Neural crest cell (in vitro differentiated cells): Measurements from ENCODE around the gene ULK4. TPM values are rescaled to one million over a fixed set of nuclear protein-coding genes. Genes with fewer than 3 reads are reported as not detected.
"Not testable (repeated sequence)": the region's sequence is repeated elsewhere in the genome, so short reads cannot be mapped to it uniquely, and the experiment has no call there.

Source experiments
- DNase-seq: peaks from one replicate; pipeline ENCODE4 v3.0.0; 2021; ENCODE audit warnings: low read depth, mixed read lengths, low spot score
- H3K27ac Mint-ChIP-seq: one replicate; pipeline ENCODE4 v1.8.0; 2021; ENCODE audit warnings: mild to moderate bottlenecking, mixed read lengths; ENCODE audit not compliant: unreplicated experiment
- H3K27me3 Mint-ChIP-seq: 2 replicates; pipeline ENCODE4 v1.8.0; 2021; ENCODE audit warnings: low read depth, mild to moderate bottlenecking, mixed read lengths
- H3K36me3 Mint-ChIP-seq: 2 replicates; pipeline ENCODE4 v1.8.0; 2021; ENCODE audit warnings: low read depth, mild to moderate bottlenecking, mixed read lengths
- H3K4me1 Mint-ChIP-seq: 2 replicates; pipeline ENCODE4 v1.8.0; 2021; ENCODE audit warnings: mixed read lengths
- H3K4me3 Mint-ChIP-seq: one replicate; pipeline ENCODE4 v1.8.0; 2021; ENCODE audit warnings: mild to moderate bottlenecking, mixed read lengths
- H3K9me3 Mint-ChIP-seq: 2 replicates; pipeline ENCODE4 v1.8.0; 2021; ENCODE audit warnings: mixed read lengths
- CTCF ChIP-seq: fragments of 200-600 bp; sonication (generic); conservative IDR thresholded peaks from 2 replicates; pipeline ENCODE4 v1.5.0; 2021; ENCODE audit warnings: antibody characterized with exemption, mild to moderate bottlenecking
- total RNA-seq: library from RNA; stranded (reverse); gene quantifications from 2 replicates; pipeline ENCODE4 v1.2.1, GENCODE V29; 2021

The ULK4 gene
- total RNA-seq, 1 donor from 2014 or later, result 10.2 TPM

- no peak for TF ChIP-seq CTCF
- Mint-ChIP-seq H3K36me3 (no peaks in the 10 kb centered on the region), H3K27ac (no peak overlapping the region), H3K9me3 (no peaks in the 10 kb centered on the region), H3K4me3 (no peak overlapping the region), H3K4me1 (peaks cover 5% of the 10 kb centered on the region), H3K27me3 (no peaks in the 10 kb centered on the region)
- DNase-seq, result no peak
Measured at GRCh38 chr3:41573591-41573990, 388.3 kb downstream of the ULK4 start.

GRCh38 chr3:41572092-41572491, 389.8 kb downstream of the ULK4 start:
- H3K27ac Mint-ChIP-seq, result no peak overlapping the region
- H3K27me3 Mint-ChIP-seq, result no peaks in the 10 kb centered on the region
- H3K4me1 Mint-ChIP-seq, result peaks cover 5% of the 10 kb centered on the region
- H3K36me3 Mint-ChIP-seq, result no peaks in the 10 kb centered on the region
- no peaks in the 10 kb centered on the region for H3K9me3 Mint-ChIP-seq
- H3K4me3 Mint-ChIP-seq, result no peak overlapping the region
- no peak for TF ChIP-seq CTCF
- DNase-seq, result no peak

- no peak overlapping the region for H3K27ac Mint-ChIP-seq
- H3K4me3 Mint-ChIP-seq, result no peak overlapping the region
- H3K36me3 Mint-ChIP-seq, result no peaks in the 10 kb centered on the region
- H3K4me1 Mint-ChIP-seq, result peaks cover under 1% of the 10 kb centered on the region
- no peak for DNase-seq
- no peaks in the 10 kb centered on the region for H3K27me3 Mint-ChIP-seq
- TF ChIP-seq CTCF, result no peak
- no peaks in the 10 kb centered on the region for H3K9me3 Mint-ChIP-seq
Measured at GRCh38 chr3:41569632-41570305, 392.1 kb downstream of the ULK4 start.

GRCh38 chr3:41565948-41566514, 395.9 kb downstream of the ULK4 start:
- Mint-ChIP-seq H3K27me3 (no peaks in the 10 kb centered on the region), H3K27ac (no peak overlapping the region), H3K4me3 (no peak overlapping the region), H3K4me1 (no peaks in the 10 kb centered on the region), H3K9me3 (no peaks in the 10 kb centered on the region), H3K36me3 (peaks cover 9% of the 10 kb centered on the region)
- DNase-seq, result no peak
- no peak for TF ChIP-seq CTCF

GRCh38 chr3:41565003-41565402, 396.9 kb downstream of the ULK4 start:
- H3K4me1 Mint-ChIP-seq, result no peaks in the 10 kb centered on the region
- H3K36me3 Mint-ChIP-seq, result peaks cover 9% of the 10 kb centered on the region
- no peaks in the 10 kb centered on the region for H3K27me3 Mint-ChIP-seq
- DNase-seq, result no peak
- H3K9me3 Mint-ChIP-seq, result no peaks in the 10 kb centered on the region
- TF ChIP-seq CTCF, result no peak
- no peak overlapping the region for H3K27ac Mint-ChIP-seq
- no peak overlapping the region for H3K4me3 Mint-ChIP-seq

GRCh38 chr3:41556245-41556644, 405.7 kb downstream of the ULK4 start:
- H3K4me3 Mint-ChIP-seq, H3K9me3 Mint-ChIP-seq, H3K36me3 Mint-ChIP-seq, DNase-seq, H3K27ac Mint-ChIP-seq, H3K27me3 Mint-ChIP-seq, H3K4me1 Mint-ChIP-seq: not testable (repeated sequence)
